HFF-Myc (cell line): ENCODE data around the gene THAP2.

ENCODE experiments used
- DNase-seq: peaks from one replicate; pipeline ENCODE4 v3.0.0-alpha.2; 2011; ENCODE audit warnings: low read depth; ENCODE audit errors: extremely low read depth
- H3K4me3 ChIP-seq: replicated peaks from 2 replicates; pipeline ENCODE4 v1.5.1; 2011; ENCODE audit warnings: low read depth, mild to moderate bottlenecking, control low read depth, low read length
- TF ChIP-seq, protein P1 (sequence below): IDR thresholded peaks from 2 replicates; pipeline ENCODE4 v1.5.1; 2012; ENCODE audit warnings: mild to moderate bottlenecking, low read depth, low read length, control low read depth; ENCODE audit errors: missing control alignments

The THAP2 gene

DNA sequence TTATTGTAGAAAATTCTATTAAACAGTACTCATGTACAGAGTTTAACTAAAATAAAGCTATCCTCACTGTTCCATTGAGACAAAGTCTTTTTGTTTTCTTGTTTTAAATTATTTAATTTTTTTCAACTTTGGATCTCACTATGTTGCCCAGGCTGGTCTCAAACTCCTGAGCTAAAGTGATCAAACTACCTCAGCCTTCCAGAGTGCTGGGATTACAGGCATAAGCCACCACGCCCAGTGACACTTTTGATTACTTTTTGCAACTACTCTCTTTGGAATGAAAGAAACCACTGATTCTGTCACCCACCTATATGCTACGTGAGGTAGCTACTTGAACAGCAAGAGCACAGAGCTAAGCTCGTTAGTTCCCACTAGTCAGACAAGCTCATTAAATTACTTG is 17.6 kb upstream of the THAP2 start:
- H3K4me3 ChIP-seq, result no peak overlapping the region
- TF ChIP-seq, protein P1, sequence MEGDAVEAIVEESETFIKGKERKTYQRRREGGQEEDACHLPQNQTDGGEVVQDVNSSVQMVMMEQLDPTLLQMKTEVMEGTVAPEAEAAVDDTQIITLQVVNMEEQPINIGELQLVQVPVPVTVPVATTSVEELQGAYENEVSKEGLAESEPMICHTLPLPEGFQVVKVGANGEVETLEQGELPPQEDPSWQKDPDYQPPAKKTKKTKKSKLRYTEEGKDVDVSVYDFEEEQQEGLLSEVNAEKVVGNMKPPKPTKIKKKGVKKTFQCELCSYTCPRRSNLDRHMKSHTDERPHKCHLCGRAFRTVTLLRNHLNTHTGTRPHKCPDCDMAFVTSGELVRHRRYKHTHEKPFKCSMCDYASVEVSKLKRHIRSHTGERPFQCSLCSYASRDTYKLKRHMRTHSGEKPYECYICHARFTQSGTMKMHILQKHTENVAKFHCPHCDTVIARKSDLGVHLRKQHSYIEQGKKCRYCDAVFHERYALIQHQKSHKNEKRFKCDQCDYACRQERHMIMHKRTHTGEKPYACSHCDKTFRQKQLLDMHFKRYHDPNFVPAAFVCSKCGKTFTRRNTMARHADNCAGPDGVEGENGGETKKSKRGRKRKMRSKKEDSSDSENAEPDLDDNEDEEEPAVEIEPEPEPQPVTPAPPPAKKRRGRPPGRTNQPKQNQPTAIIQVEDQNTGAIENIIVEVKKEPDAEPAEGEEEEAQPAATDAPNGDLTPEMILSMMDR, result no peak
- DNase-seq, result no peak

DNA sequence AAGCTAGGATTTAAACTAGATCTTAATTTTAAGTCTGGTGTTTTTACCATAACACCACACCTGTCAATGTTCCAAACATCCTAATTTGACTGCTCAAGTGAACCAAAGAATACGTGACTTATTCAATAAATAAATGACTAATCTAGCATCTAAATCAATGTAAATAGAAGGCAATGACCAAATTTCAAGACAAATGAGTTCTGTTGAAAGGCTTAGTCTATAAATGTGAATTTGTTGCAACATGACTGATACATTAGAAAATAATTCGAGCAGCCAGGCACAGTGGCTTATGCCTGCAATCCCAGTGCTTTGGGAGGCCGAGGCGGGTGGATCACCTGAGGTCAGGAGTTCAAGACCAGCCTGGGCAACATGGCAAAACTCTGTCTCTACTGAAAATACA is 15.6 kb upstream of the THAP2 start:
- H3K4me3 ChIP-seq, result no peak overlapping the region
- TF ChIP-seq, protein P1, result no peak
- DNase-seq, result no peak

DNA sequence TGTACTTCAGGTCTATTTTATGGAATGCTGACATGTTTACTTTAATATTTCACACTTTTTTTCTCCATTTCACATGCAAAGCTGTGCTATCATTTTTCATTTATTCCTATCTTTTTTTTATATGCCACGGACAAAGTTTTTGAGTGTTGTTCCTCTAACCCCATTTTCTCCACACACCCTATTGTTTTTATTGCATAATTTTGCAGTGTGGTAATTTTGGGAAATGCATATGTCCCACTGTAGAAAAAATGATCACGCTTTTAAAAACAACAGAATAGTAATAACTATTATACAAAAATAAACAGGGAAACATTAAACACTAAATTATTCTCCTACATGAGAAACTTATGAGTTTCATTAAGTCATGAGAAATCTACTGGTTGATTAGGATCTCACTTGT is 14.7 kb upstream of the THAP2 start:
- TF ChIP-seq, protein P1, result no peak
- DNase-seq, result no peak

DNA sequence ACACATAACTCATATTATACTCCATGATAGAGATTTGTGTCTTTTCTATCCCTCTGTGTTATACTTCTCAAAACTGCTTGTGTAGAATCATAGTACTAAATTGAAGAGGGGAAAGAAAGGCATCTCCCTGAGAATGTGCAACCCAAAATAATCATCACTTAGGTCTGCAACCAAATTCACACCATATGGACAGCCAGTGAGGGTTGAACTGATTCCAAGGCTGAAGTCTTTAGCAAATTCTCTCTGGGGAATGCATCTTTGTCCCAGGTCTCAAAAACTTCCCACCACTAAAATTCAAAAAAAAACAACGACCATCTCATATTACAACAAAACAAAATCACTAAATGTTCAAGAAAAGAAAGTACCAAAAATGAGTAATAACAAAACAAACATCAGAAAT is 11.4 kb upstream of the THAP2 start:
- no peak for DNase-seq
- H3K4me3 ChIP-seq, result no peak overlapping the region
- TF ChIP-seq, protein P1, result no peak

More for the DNA sequence above, 14.7 kb upstream of the THAP2 start:
- H3K4me3 ChIP-seq, result no peak overlapping the region

DNA sequence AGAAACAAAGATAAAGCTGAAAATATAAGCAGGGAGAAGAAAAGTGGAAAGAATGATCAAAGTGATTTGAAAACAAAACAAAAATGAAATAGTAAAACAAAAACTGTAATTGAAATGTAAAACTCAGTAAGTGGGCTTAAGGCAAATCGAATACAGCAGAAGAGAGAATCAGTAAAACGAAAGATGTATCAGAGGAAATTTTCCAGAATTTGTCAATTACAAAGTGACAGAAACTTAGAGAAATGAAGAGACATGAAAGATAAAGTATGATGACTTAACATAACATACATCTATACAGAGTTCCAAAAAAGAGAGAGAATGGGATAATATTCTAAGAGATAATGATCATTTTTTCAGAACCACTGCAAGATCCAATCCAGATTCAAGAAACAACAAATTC is 11.0 kb upstream of the THAP2 start:
- TF ChIP-seq, protein P1, result no peak
- no peak overlapping the region for H3K4me3 ChIP-seq
- DNase-seq, result no peak

DNA sequence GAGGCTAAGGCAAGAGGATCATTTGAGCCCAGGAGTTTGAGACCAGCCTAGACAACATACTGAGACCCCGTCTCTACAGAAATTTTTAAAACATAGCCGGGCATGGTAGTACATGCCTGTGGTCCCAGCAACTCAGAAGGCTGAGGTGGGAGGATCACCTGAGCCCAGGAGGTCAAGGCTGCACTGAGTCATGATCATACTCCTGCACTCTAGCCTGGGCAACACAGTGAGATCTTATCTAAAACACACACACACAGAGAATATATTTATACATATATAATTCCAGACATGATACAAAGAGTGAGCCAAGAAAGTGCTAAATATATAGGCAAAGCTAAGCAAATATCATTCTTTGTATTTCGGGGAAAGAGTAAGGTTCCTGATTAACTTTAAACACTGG is 9.9 kb upstream of the THAP2 start:
- DNase-seq, result no peak
- TF ChIP-seq, protein P1, result no peak
- no peak overlapping the region for H3K4me3 ChIP-seq

DNA sequence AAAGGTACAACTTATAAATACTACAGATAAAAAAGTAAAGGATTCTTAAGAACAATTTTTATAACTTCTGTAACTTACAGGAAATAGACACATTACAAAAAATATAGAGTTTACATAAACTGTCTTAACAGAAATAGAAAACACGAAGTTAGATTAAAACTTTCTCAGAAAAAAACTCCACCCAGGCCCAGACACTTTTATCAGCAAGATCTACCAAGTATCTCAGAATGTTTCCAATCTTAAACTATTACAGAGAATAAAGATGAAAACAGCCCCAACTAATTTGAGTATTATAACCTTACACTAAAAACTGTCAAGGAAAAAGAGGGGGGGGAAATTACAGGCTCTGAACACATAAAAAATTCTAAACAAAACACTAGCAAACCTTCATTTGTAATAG is 8.6 kb upstream of the THAP2 start:
- H3K4me3 ChIP-seq, result no peak overlapping the region
- TF ChIP-seq, protein P1, result no peak
- no peak for DNase-seq
